ENCODE data around the gene MEIS2.

DNA sequence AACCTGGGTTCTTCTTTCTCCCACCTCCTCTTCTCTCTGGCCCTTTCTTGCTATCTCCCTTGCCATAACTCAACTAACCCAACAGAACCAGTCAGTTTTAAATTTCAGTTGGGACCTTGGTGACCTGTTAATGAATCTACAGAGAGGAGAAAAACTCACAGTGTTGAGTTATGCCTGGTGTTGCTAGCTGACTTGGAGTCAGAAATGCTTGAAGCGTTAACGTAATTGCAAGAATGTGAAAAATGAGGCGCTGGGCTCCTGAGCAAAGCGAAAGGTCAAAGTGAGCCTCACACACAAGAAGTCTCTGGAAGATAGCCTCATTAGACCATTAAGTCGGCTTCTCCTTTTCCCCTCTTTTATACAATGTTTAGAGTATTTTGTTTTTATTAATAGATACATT, 18.4 kb downstream of the MEIS2 start:
- TF ChIP-seq CTCF (IDR thresholded peaks at IDR 0.05) (no peak), POLR2AphosphoS5 (IDR thresholded peaks at IDR 0.05) (no peak)

Measured in suprapubic skin (tissue), 3 donors.